Spleen (tissue), 7 donors: ENCODE measurements around the gene PLB1.

Experiments
- POLR2AphosphoS5 ChIP-seq, 3 donors: sonication (generic); formaldehyde crosslinking; IDR thresholded peaks; one replicate each; pipeline ENCODE4 v1.5.1; 2017; ENCODE audit warnings: antibody characterized with exemption in 3 of 3
- TF ChIP-seq, protein P1 (sequence below), 11 experiments: fragments of 200-600 bp in 7 of 11; fragments of 450-650 bp in 4 of 11; sonication (generic) in 4 of 11; IDR thresholded peaks in 8 of 11; conservative IDR thresholded peaks in 3 of 11; 1 replicate in 7 of 11; 2 replicates in 4 of 11; pipeline versions ENCODE4 v1.4.0 to v1.8.0; 2016 to 2021; ENCODE audit warnings: antibody characterized with exemption in 11 of 11, inconsistent platforms in 4 of 11, mild to moderate bottlenecking in 1 of 11
- donor health status: DM: no; HTN: no; CAD: no; lungs with moderate emphysema.
- donor health status: DM: no; HTN: no; CAD: no.
- donor health status: DM: no; HTN: no; CAD: no.

DNA sequence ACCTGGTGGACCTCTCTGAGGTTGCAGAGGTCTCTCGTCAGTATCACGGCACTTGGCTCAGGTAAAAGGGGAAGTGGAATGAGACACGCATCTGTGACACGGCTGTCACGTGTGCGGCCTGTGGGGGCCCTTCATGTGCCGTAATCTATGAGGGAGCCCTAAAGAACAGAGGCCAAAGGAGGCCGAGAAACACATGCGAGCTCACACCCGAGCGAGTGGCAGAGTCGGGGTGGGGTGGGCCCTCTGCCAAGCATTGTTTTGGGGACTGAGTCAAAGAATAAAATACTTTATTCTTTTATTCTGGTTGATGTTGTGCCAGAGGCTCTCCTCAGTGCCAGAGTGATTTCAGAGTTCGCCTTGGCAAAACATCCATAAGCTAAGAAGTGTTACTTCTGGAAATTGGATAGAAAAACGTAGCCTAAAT, 43.3 kb downstream of the PLB1 start:
- TF ChIP-seq, protein P1, sequence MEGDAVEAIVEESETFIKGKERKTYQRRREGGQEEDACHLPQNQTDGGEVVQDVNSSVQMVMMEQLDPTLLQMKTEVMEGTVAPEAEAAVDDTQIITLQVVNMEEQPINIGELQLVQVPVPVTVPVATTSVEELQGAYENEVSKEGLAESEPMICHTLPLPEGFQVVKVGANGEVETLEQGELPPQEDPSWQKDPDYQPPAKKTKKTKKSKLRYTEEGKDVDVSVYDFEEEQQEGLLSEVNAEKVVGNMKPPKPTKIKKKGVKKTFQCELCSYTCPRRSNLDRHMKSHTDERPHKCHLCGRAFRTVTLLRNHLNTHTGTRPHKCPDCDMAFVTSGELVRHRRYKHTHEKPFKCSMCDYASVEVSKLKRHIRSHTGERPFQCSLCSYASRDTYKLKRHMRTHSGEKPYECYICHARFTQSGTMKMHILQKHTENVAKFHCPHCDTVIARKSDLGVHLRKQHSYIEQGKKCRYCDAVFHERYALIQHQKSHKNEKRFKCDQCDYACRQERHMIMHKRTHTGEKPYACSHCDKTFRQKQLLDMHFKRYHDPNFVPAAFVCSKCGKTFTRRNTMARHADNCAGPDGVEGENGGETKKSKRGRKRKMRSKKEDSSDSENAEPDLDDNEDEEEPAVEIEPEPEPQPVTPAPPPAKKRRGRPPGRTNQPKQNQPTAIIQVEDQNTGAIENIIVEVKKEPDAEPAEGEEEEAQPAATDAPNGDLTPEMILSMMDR (IDR thresholded peaks at IDR 0.05 in 8 of 11, conservative IDR thresholded peaks at IDR 0.05 in 3 of 11), result no peak
- no peak for TF ChIP-seq POLR2AphosphoS5 (IDR thresholded peaks at IDR 0.05)
